ENCODE results near the gene SMTNL2. TPM values are rescaled to one million over a fixed set of nuclear protein-coding genes. Genes with fewer than 3 reads are reported as not detected.
"Not testable (repeated sequence)": the region's sequence is repeated elsewhere in the genome, so short reads cannot be mapped to it uniquely, and the experiment has no call there.

Gene SMTNL2
- total and polyA plus RNA-seq, 2 experiments from 2014 or later = 41.5 to 106 TPM

- H2AFZ ChIP-seq; H3K4me3 ChIP-seq; H4K20me1 ChIP-seq (ENCODE audit: insufficient read depth, poor library complexity, severe bottlenecking); H3K27ac ChIP-seq; H3K36me3 ChIP-seq (replicated peaks; ENCODE audit: insufficient read depth, low read depth); H3K79me2 ChIP-seq; H3K9me3 ChIP-seq (ENCODE audit: low read depth); H3K9me2 ChIP-seq (replicated peaks; ENCODE audit: insufficient read depth): not testable (repeated sequence)
- peaks cover 14% of the 10 kb centered on the region for H3K4me1 ChIP-seq (ENCODE audit: insufficient read depth)
- peak; percentile 59 for DNase-seq (ENCODE audit: low spot score)
- 6% methylated on average over 21 of the region's 56 CpGs for WGBS (ENCODE audit: low lambda C conversion rate, missing lambda C conversion rate)
- peaks cover 65% of the 10 kb centered on the region for H3K27me3 ChIP-seq
- H3K4me2 ChIP-seq = peak overlapping the region; percentile 56
- peak; percentile 24 for TF ChIP-seq CTCF (IDR thresholded peaks at IDR 0.05; ENCODE audit: poor library complexity)
Observed at GRCh38 chr17:4639301-4640059, 55.2 kb downstream of the SMTNL2 start.

DNA sequence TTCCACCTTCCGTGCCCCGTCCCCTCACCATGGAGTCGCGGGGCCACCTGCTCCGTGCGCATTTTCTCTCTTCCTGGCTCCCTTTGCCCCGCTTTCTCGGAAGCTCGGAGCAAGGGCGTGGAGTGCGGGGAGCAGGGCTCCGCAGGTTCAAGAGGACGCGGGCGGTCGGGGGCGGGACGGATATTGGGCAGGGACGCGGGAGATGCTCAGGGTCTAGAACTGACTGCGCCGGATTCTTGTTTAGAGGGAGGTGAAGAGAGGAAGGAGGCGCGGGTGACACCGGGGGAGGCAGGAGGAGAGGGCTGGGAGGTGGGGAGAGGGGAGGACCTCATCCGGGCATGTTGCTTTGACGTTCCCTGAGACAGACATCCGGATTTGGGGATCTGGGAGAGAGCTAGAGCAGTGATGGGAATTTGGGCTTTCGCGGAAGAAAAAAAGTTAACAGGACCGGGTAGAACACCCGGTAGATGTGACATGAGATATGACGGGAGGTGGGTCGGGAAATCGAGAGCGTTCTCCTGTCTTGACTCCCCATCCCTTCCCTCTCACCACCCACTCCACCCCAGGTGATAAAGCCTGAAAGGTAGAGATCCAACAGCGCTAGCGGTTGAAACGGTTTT is 56.4 kb downstream of the SMTNL2 start:
- WGBS (ENCODE audit: low lambda C conversion rate, missing lambda C conversion rate) = 2% methylated on average over 23 of the region's 39 CpGs
- peak; percentile 48 for TF ChIP-seq EZH2 (IDR thresholded peaks at IDR 0.05; ENCODE audit: borderline replicate concordance)
- H2AFZ ChIP-seq; H3K4me3 ChIP-seq; H3K9me3 ChIP-seq (ENCODE audit: low read depth); H3K9me2 ChIP-seq (replicated peaks; ENCODE audit: insufficient read depth); DNase-seq (ENCODE audit: low spot score); H3K36me3 ChIP-seq (replicated peaks; ENCODE audit: insufficient read depth, low read depth); H3K27ac ChIP-seq; H4K20me1 ChIP-seq (ENCODE audit: insufficient read depth, poor library complexity, severe bottlenecking); H3K79me2 ChIP-seq: not testable (repeated sequence)
- Histone ChIP-seq H3K4me1 (ENCODE audit: insufficient read depth) (peaks cover 14% of the 10 kb centered on the region), H3K27me3 (peaks cover 61% of the 10 kb centered on the region), H3K4me2 (peak overlapping the region; percentile 64)

GRCh38 chr17:4641297-4642195 is 57.2 kb downstream of the SMTNL2 start, which contains the start of gene ALOX15:
Gene ALOX15 (minus strand): TSS chr17:4641678. CDS start chr17:4641651, 27 bp downstream.
- Histone ChIP-seq H3K9me3 (ENCODE audit: low read depth) (no peaks in the 10 kb centered on the region), H3K4me1 (ENCODE audit: insufficient read depth) (peaks cover 14% of the 10 kb centered on the region), H3K27ac (no peak within 1 kb of the TSS), H4K20me1 (ENCODE audit: insufficient read depth, poor library complexity, severe bottlenecking) (no peaks in the 10 kb centered on the region), H3K4me2 (peak within 1 kb of the TSS; percentile 64), H2AFZ (no peak within 1 kb of the TSS), H3K36me3 (replicated peaks; ENCODE audit: insufficient read depth, low read depth) (no peaks in the 10 kb centered on the region), H3K79me2 (no peaks in the 10 kb centered on the region), H3K27me3 (peaks cover 54% of the 10 kb centered on the region), H3K4me3 (no peak within 1 kb of the TSS), H3K9me2 (replicated peaks; ENCODE audit: insufficient read depth) (no peaks in the 10 kb centered on the region)
- no peak for DNase-seq (ENCODE audit: low spot score)
- 14% methylated on average over 54 of the region's 58 CpGs for WGBS (ENCODE audit: low lambda C conversion rate, missing lambda C conversion rate)
- no peak for TF ChIP-seq EZH2 (IDR thresholded peaks at IDR 0.05; ENCODE audit: borderline replicate concordance)
- no peak for TF ChIP-seq CTCF (IDR thresholded peaks at IDR 0.05; ENCODE audit: poor library complexity)
- no peak for TF ChIP-seq EZH2phosphoT487 (IDR thresholded peaks at IDR 0.05; ENCODE audit: low read depth, severe bottlenecking, unreplicated experiment)
